Measurements from ENCODE around the gene CDK11A.

GRCh38 chr1:1768249-1768992 is 44.3 kb upstream of the CDK11A start:
- TF ChIP-seq CTCF (IDR thresholded peaks at IDR 0.05; ENCODE audit: poor library complexity) (no peak), EZH2 (IDR thresholded peaks at IDR 0.05; ENCODE audit: borderline replicate concordance) (no peak)
